Body of pancreas (tissue), 4 donors: ENCODE data around the gene AFG1L. TPM values are rescaled to one million over a fixed set of nuclear protein-coding genes. Genes with fewer than 3 reads are reported as not detected.

ENCODE experiments used
- ATAC-seq: fragments of 150-250 bp; one replicate; pipeline ENCODE4 v1.9.1; 2016
- DNase-seq, 4 donors: peaks; one replicate each; pipeline ENCODE4 v3.0.0-alpha.2; 2019
- H3K27ac ChIP-seq, 4 donors: fragments of 200-600 bp; sonication (generic); 1 replicate in 3 of 4; 2 replicates in 1 of 4; pipeline versions ENCODE4 v1.5.1 to v1.6.1; 2016 to 2019; ENCODE audit warnings: mild to moderate bottlenecking in 1 of 4, mixed read lengths in 1 of 4, moderate library complexity in 1 of 4
- H3K27me3 ChIP-seq, 2 donors: fragments of 200-600 bp; sonication (generic); one replicate each; pipeline ENCODE4 v1.6.0; 2016; ENCODE audit warnings: mild to moderate bottlenecking in 1 of 2
- H3K36me3 ChIP-seq, 2 donors: fragments of 200-600 bp; sonication (generic); replicated peaks in 1 of 2; 2 replicates each; pipeline ENCODE4 v1.5.1; 2016; ENCODE audit warnings: low read depth in 2 of 2; ENCODE audit not compliant: insufficient read depth in 1 of 2
- H3K4me1 ChIP-seq: fragments of 200-600 bp; sonication (generic); one replicate; pipeline ENCODE4 v1.6.0; 2016
- H3K4me3 ChIP-seq, 2 donors: fragments of 200-600 bp; sonication (generic); 1 replicate in 1 of 2; 2 replicates in 1 of 2; pipeline ENCODE4 v1.5.1; 2016 to 2019
- H3K9me3 ChIP-seq, 3 donors: fragments of 200-600 bp; sonication (generic); 1 replicate in 2 of 3; 2 replicates in 1 of 3; pipeline ENCODE4 v1.5.1; 2016
- POLR2A ChIP-seq, 3 donors: fragments of 450-650 bp; IDR thresholded peaks; one replicate each; pipeline ENCODE4 v1.6.1; 2016; ENCODE audit warnings: antibody characterized with exemption in 3 of 3, mild to moderate bottlenecking in 2 of 3
- WGBS, 2 donors: methylation state at CpG; one replicate each; pipeline ENCODE4 v1.1.5; 2017; 5-methylcytosine and 5-hydroxymethylcytosine counted together
- intact Hi-C: fragments of 100-400 bp; cut with DNase I; formaldehyde crosslinking; loops from one replicate; pipeline ENCODE4 v1.15.1; 2023
- total RNA-seq, 2 donors: library from RNA; depleted of rRNA; stranded (reverse); fragments of >200 nt; gene quantifications; one replicate each; pipeline ENCODE4 v1.1.0, GENCODE V29; 2016
- TF ChIP-seq, protein P1 (sequence below), 7 experiments: fragments of 450-650 bp in 4 of 7; fragments of 200-600 bp in 3 of 7; sonication (generic) in 3 of 7; IDR thresholded peaks; one replicate each; pipeline ENCODE4 v1.5.1; 2016 to 2019; ENCODE audit warnings: antibody characterized with exemption in 7 of 7

AFG1L gene
- total RNA-seq, 2 donors from 2014 or later: 1.6 to 4.0 TPM

DNA sequence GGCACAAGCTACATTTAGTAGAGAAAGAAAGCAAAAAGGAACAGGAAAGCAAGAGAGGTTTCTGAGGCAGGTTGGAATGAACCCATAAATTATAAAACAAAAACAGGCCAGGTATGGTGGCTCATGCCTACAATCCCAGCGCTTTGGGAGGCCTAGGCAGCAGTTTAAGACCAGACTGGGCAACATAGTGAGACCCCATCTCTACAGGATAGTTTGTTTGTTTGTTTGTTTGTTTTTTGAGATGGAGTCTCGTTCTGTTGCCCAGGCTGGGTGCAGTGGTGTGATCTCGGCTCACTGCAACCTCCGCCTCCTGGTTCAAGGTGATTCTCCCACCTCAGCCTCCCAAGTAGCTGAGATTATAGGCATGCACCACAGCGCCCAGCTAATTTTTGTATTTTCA is 49.0 kb downstream of the AFG1L start:
- TF ChIP-seq, protein P1, sequence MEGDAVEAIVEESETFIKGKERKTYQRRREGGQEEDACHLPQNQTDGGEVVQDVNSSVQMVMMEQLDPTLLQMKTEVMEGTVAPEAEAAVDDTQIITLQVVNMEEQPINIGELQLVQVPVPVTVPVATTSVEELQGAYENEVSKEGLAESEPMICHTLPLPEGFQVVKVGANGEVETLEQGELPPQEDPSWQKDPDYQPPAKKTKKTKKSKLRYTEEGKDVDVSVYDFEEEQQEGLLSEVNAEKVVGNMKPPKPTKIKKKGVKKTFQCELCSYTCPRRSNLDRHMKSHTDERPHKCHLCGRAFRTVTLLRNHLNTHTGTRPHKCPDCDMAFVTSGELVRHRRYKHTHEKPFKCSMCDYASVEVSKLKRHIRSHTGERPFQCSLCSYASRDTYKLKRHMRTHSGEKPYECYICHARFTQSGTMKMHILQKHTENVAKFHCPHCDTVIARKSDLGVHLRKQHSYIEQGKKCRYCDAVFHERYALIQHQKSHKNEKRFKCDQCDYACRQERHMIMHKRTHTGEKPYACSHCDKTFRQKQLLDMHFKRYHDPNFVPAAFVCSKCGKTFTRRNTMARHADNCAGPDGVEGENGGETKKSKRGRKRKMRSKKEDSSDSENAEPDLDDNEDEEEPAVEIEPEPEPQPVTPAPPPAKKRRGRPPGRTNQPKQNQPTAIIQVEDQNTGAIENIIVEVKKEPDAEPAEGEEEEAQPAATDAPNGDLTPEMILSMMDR (IDR thresholded peaks at IDR 0.05): no peak
- no peak for TF ChIP-seq POLR2A (IDR thresholded peaks at IDR 0.05)
- DNase-seq (no peak), ATAC-seq (no peak)
- no peaks in the 10 kb centered on the region for H3K27me3 ChIP-seq
- no peaks in the 10 kb centered on the region for H3K4me1 ChIP-seq
- H3K9me3 ChIP-seq: no peaks in the 10 kb centered on the region
- H3K27ac ChIP-seq: no peak overlapping the region
- no peak overlapping the region for H3K4me3 ChIP-seq
- 94 to 95% methylated on average over 5 of the region's 5 CpGs for WGBS, 2 donors
- intact Hi-C loops: no loop called here
- no peaks in the 10 kb centered on the region for H3K36me3 ChIP-seq

GRCh38 chr6:108348655-108349349 is 53.9 kb downstream of the AFG1L start:
- intact Hi-C loops: no loop called here
- H3K27me3 ChIP-seq: no peaks in the 10 kb centered on the region
- TF ChIP-seq, protein P1 (IDR thresholded peaks at IDR 0.05): no peak
- no peak for TF ChIP-seq POLR2A (IDR thresholded peaks at IDR 0.05)
- H3K9me3 ChIP-seq: no peaks in the 10 kb centered on the region
- H3K27ac ChIP-seq: no peak overlapping the region
- 82 to 93% methylated on average over 5 of the region's 5 CpGs for WGBS, 2 donors
- no peak overlapping the region for H3K4me3 ChIP-seq
- no peaks in the 10 kb centered on the region for H3K36me3 ChIP-seq
- ATAC-seq (no peak), DNase-seq (no peak)
- H3K4me1 ChIP-seq: peaks cover 11% of the 10 kb centered on the region

DNA sequence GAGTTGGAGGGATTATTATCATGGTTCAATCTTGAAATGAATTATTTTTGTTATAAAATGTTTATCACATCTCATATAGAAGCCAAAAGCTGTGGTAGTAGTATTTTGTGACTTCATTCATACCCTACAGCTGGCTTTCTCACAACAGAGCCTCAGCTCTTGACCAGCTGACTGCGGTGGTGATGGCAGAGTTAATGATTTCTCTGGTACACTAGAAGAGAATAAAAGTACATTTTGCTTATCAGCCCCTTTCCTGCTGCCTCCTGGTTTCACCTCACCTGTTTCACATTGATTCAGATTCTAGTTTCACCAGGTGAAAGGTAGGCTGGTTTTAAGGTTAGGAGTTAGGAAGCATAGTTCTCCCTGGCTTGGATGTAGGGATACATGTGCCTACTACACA is 55.7 kb downstream of the AFG1L start:
- peak overlapping the region in 2 of 4 donors; percentile 1 to 13 for H3K27ac ChIP-seq
- no peaks in the 10 kb centered on the region for H3K36me3 ChIP-seq
- H3K4me3 ChIP-seq: no peak overlapping the region
- no peaks in the 10 kb centered on the region for H3K9me3 ChIP-seq
- DNase-seq (peak in 3 of 4 donors; percentile 14 to 52 (median 45)), ATAC-seq (peak; percentile 64)
- peaks cover 11% of the 10 kb centered on the region for H3K4me1 ChIP-seq
- TF ChIP-seq, protein P1 (IDR thresholded peaks at IDR 0.05): no peak
- TF ChIP-seq POLR2A (IDR thresholded peaks at IDR 0.05): no peak
- H3K27me3 ChIP-seq: no peaks in the 10 kb centered on the region
- intact Hi-C loops: no loop called here
- WGBS, 2 donors: 20 to 29% methylated on average over 1 of the region's 1 CpG

DNA sequence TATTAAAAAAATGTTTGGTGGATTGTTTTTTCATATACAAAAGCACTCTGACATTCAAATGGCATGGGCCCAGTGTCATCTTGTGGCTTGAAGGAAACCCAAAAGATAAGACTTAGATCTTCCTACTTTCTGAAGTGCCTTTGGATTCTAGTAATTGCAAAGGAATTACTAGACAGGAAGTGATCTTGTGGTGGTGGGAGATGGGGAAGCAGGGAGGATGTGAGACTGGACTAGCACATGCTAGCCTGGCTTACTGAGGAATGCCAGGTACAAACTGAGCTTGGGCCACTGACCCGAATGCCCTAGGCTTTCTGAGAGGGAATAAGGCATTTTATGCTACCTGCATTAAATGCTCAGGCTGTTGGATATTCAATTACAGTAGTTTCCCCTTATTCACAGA is 59.0 kb downstream of the AFG1L start:
- H3K27me3 ChIP-seq: no peaks in the 10 kb centered on the region
- ATAC-seq (no peak), DNase-seq (no peak)
- TF ChIP-seq, protein P1 (IDR thresholded peaks at IDR 0.05): no peak
- TF ChIP-seq POLR2A (IDR thresholded peaks at IDR 0.05): no peak
- no peaks in the 10 kb centered on the region for H3K9me3 ChIP-seq
- WGBS, 2 donors: 81 to 95% methylated on average over 1 of the region's 1 CpG
- H3K36me3 ChIP-seq: no peaks in the 10 kb centered on the region
- H3K27ac ChIP-seq: no peak overlapping the region
- peaks cover 11% of the 10 kb centered on the region for H3K4me1 ChIP-seq
- H3K4me3 ChIP-seq: no peak overlapping the region
- intact Hi-C loops: no loop called here

GRCh38 chr6:108355120-108355519 is 60.3 kb downstream of the AFG1L start:
- intact Hi-C loops: no loop called here
- H3K4me3 ChIP-seq: no peak overlapping the region
- no peaks in the 10 kb centered on the region for H3K9me3 ChIP-seq
- H3K4me1 ChIP-seq: peaks cover 11% of the 10 kb centered on the region
- ATAC-seq (no peak), DNase-seq (no peak)
- no peaks in the 10 kb centered on the region for H3K27me3 ChIP-seq
- H3K27ac ChIP-seq: no peak overlapping the region
- no peaks in the 10 kb centered on the region for H3K36me3 ChIP-seq
- TF ChIP-seq POLR2A (IDR thresholded peaks at IDR 0.05): no peak
- TF ChIP-seq, protein P1 (IDR thresholded peaks at IDR 0.05): no peak
- WGBS, 2 donors: 90 to 95% methylated on average over 2 of the region's 2 CpGs
